ENCODE data around the gene LFNG. TPM values are rescaled to one million over a fixed set of nuclear protein-coding genes. Genes with fewer than 3 reads are reported as not detected.

Gene LFNG
- total and polyA plus RNA-seq, 2 of the 13 experiments (the other 11 are each of a cell fraction or from before 2014, with no cell fraction given), result 0.44 to 1.5 TPM

GRCh38 chr7:2555121-2556052, 35.8 kb downstream of the LFNG start, which contains the start of gene BRAT1 (continued):
- TF ChIP-seq NBN (conservative IDR thresholded peaks at IDR 0.05), result no peak
- TF ChIP-seq PHF5A (CRISPR knock-in tag; IDR thresholded peaks at IDR 0.05; ENCODE audit: low read depth, unreplicated experiment), result no peak
- 0 out of 2 replicates have a peak, but pooled peaks have one; percentile 33 for TF ChIP-seq POGZ (CRISPR knock-in tag; IDR thresholded peaks at IDR 0.05)
- TF ChIP-seq, protein P1, sequence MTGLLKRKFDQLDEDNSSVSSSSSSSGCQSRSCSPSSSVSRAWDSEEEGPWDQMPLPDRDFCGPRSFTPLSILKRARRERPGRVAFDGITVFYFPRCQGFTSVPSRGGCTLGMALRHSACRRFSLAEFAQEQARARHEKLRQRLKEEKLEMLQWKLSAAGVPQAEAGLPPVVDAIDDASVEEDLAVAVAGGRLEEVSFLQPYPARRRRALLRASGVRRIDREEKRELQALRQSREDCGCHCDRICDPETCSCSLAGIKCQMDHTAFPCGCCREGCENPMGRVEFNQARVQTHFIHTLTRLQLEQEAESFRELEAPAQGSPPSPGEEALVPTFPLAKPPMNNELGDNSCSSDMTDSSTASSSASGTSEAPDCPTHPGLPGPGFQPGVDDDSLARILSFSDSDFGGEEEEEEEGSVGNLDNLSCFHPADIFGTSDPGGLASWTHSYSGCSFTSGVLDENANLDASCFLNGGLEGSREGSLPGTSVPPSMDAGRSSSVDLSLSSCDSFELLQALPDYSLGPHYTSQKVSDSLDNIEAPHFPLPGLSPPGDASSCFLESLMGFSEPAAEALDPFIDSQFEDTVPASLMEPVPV (CRISPR knock-in tag; IDR thresholded peaks at IDR 0.05), result peak; percentile 46; the same call in 1 of the 2 replicates
- TF ChIP-seq CERS6 (CRISPR knock-in tag; IDR thresholded peaks at IDR 0.05), result no peak
- no peak for TF ChIP-seq PLRG1 (conservative IDR thresholded peaks at IDR 0.05)
- no peak for TF ChIP-seq NFYC (CRISPR knock-in tag; IDR thresholded peaks at IDR 0.05)
- no peak for TF ChIP-seq PHB2 (IDR thresholded peaks at IDR 0.05; ENCODE audit: partially characterized antibody)
- no peak for TF ChIP-seq POLR2AphosphoS2 (IDR thresholded peaks at IDR 0.05; ENCODE audit: low read depth, low read length)
- TF ChIP-seq ADNP (CRISPR knock-in tag; IDR thresholded peaks at IDR 0.05), result no peak
- 0 out of 2 replicates have a peak, but pooled peaks have one; percentile 37 for TF ChIP-seq ZZZ3 (CRISPR knock-in tag; IDR thresholded peaks at IDR 0.05; ENCODE audit: borderline replicate concordance)
- TF ChIP-seq ZNF484 (CRISPR knock-in tag; IDR thresholded peaks at IDR 0.05; ENCODE audit: borderline replicate concordance, low read depth), result no peak
- 0 out of 2 replicates have a peak, but pooled peaks have one; percentile 66 for TF ChIP-seq REL (CRISPR knock-in tag; conservative IDR thresholded peaks at IDR 0.05)
- TF ChIP-seq, protein P2, sequence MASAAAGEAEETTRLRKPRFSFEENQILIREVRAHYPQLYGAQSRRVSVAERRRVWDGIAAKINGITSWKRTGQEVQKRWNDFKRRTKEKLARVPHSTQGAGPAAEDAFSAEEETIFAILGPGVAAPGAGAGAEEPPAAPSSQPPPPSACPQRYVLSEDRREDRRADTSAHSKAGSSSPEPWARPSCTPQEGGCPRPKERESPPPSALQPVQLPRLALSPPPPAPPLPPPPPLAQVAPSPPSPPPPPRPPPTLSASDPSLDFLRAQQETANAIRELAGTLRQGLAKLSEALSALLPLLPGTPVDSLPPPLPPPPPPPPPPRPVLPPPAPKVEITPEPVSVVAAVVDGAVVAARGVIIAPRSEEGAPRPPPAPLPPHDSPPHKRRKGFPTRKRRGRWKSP (CRISPR knock-in tag; IDR thresholded peaks at IDR 0.05), result no peak
- no peak for TF ChIP-seq SRSF4 (IDR thresholded peaks at IDR 0.05; ENCODE audit: low read depth, low read length, poor library complexity, severe bottlenecking)
- 0 out of 2 replicates have a peak, but pooled peaks have one; percentile 67 for TF ChIP-seq PAWR (CRISPR knock-in tag; IDR thresholded peaks at IDR 0.05; ENCODE audit: borderline replicate concordance)
- peak; percentile 49; the same call in 1 of the 2 replicates for TF ChIP-seq AKAP8 (CRISPR knock-in tag; IDR thresholded peaks at IDR 0.05)
- no peak for TF ChIP-seq SATB2 (CRISPR knock-in tag; IDR thresholded peaks at IDR 0.05)
- TF ChIP-seq NAIF1 (CRISPR knock-in tag; IDR thresholded peaks at IDR 0.05; ENCODE audit: borderline replicate concordance), result no peak; the same call in 1 of the 2 replicates
- TF ChIP-seq, protein P3, sequence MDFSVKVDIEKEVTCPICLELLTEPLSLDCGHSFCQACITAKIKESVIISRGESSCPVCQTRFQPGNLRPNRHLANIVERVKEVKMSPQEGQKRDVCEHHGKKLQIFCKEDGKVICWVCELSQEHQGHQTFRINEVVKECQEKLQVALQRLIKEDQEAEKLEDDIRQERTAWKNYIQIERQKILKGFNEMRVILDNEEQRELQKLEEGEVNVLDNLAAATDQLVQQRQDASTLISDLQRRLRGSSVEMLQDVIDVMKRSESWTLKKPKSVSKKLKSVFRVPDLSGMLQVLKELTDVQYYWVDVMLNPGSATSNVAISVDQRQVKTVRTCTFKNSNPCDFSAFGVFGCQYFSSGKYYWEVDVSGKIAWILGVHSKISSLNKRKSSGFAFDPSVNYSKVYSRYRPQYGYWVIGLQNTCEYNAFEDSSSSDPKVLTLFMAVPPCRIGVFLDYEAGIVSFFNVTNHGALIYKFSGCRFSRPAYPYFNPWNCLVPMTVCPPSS (IDR thresholded peaks at IDR 0.05), result no peak
- 0 out of 2 replicates have a peak, but pooled peaks have one; percentile 7 for TF ChIP-seq FOXM1 (CRISPR knock-in tag; IDR thresholded peaks at IDR 0.05)
- peak; percentile 42 for TF ChIP-seq RBM39 (IDR thresholded peaks at IDR 0.05; ENCODE audit: low read depth, low read length, poor library complexity, severe bottlenecking)
- TF ChIP-seq YEATS2 (CRISPR knock-in tag; IDR thresholded peaks at IDR 0.05; ENCODE audit: borderline replicate concordance), result no peak
- no peak for TF ChIP-seq GZF1 (CRISPR knock-in tag; IDR thresholded peaks at IDR 0.05)

Data from HepG2 (cell line).